ENCODE results near the gene MX1.

GRCh38 chr21:41480086-41480690, 54.1 kb downstream of the MX1 start:
- TF ChIP-seq MYNN (CRISPR knock-in tag; IDR thresholded peaks at IDR 0.05; ENCODE audit: low read depth) = no peak
- TF ChIP-seq POLR2A (IDR thresholded peaks at IDR 0.05; ENCODE audit: insufficient read depth in 1 of 2, low read depth in 2 of 2, low read length in 2 of 2) = no peak
- no peak for TF ChIP-seq MAFF (IDR thresholded peaks at IDR 0.05; ENCODE audit: low read depth, low read length)
- no peak for TF ChIP-seq ZNF510 (CRISPR knock-in tag; IDR thresholded peaks at IDR 0.05; ENCODE audit: low read depth)
- TF ChIP-seq, protein P1, sequence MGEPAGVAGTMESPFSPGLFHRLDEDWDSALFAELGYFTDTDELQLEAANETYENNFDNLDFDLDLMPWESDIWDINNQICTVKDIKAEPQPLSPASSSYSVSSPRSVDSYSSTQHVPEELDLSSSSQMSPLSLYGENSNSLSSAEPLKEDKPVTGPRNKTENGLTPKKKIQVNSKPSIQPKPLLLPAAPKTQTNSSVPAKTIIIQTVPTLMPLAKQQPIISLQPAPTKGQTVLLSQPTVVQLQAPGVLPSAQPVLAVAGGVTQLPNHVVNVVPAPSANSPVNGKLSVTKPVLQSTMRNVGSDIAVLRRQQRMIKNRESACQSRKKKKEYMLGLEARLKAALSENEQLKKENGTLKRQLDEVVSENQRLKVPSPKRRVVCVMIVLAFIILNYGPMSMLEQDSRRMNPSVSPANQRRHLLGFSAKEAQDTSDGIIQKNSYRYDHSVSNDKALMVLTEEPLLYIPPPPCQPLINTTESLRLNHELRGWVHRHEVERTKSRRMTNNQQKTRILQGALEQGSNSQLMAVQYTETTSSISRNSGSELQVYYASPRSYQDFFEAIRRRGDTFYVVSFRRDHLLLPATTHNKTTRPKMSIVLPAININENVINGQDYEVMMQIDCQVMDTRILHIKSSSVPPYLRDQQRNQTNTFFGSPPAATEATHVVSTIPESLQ (CRISPR knock-in tag; conservative IDR thresholded peaks at IDR 0.05) = no peak
- TF ChIP-seq ZNF253 (CRISPR knock-in tag; IDR thresholded peaks at IDR 0.05; ENCODE audit: borderline replicate concordance) = no peak
- no peak for TF ChIP-seq EZH2 (conservative IDR thresholded peaks at IDR 0.05; ENCODE audit: low read depth, low read length)
- no peak for TF ChIP-seq POLR2AphosphoS5 (IDR thresholded peaks at IDR 0.05; ENCODE audit: low read depth, low read length)
- TF ChIP-seq HINFP (CRISPR knock-in tag; IDR thresholded peaks at IDR 0.05; ENCODE audit: low read depth) = no peak
- no peak for TF ChIP-seq SIN3A (IDR thresholded peaks at IDR 0.05; ENCODE audit: borderline replicate concordance, low read depth, low read length)

Data from HepG2 (cell line).